ENCODE measurements around the gene CCDC8. TPM values are rescaled to one million over a fixed set of nuclear protein-coding genes. Genes with fewer than 3 reads are reported as not detected.
"Not testable (repeated sequence)": the region's sequence is repeated elsewhere in the genome, so short reads cannot be mapped to it uniquely, and the experiment has no call there.

The CCDC8 gene
- total RNA-seq, 4 donors from 2014 or later = 0.70 to 2.5 (median 0.90) TPM

DNA sequence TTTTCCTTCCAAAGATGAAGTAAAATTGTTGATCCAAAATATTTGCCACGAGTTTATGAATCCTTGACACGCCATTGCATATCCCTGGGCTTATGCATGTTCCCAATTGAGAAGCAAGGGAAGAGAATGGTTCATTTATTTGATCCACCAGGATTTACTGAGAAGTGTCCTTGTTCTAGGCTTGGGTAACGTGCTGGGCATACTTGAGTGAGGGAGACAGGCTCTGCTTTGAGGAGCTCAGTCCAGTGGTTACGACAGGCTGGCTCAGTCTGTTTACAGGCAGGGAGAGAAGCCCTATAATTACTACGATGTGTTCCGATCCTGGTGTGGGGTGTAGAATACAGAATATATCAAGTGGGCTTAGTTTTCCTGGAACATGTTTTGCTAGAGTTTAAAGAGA lies 21.6 kb upstream of the CCDC8 start:
- Histone ChIP-seq H3K4me1 (no peaks in the 10 kb centered on the region), H3K27ac (no peak overlapping the region), H3K9me3 (no peaks in the 10 kb centered on the region), H3K4me3 (no peak overlapping the region), H3K27me3 (no peaks in the 10 kb centered on the region), H3K36me3 (no peaks in the 10 kb centered on the region)
- no peak for DNase-seq
- TF ChIP-seq, protein P1, sequence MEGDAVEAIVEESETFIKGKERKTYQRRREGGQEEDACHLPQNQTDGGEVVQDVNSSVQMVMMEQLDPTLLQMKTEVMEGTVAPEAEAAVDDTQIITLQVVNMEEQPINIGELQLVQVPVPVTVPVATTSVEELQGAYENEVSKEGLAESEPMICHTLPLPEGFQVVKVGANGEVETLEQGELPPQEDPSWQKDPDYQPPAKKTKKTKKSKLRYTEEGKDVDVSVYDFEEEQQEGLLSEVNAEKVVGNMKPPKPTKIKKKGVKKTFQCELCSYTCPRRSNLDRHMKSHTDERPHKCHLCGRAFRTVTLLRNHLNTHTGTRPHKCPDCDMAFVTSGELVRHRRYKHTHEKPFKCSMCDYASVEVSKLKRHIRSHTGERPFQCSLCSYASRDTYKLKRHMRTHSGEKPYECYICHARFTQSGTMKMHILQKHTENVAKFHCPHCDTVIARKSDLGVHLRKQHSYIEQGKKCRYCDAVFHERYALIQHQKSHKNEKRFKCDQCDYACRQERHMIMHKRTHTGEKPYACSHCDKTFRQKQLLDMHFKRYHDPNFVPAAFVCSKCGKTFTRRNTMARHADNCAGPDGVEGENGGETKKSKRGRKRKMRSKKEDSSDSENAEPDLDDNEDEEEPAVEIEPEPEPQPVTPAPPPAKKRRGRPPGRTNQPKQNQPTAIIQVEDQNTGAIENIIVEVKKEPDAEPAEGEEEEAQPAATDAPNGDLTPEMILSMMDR (IDR thresholded peaks at IDR 0.05) = no peak
- no peak for TF ChIP-seq POLR2A (IDR thresholded peaks at IDR 0.05)

DNA sequence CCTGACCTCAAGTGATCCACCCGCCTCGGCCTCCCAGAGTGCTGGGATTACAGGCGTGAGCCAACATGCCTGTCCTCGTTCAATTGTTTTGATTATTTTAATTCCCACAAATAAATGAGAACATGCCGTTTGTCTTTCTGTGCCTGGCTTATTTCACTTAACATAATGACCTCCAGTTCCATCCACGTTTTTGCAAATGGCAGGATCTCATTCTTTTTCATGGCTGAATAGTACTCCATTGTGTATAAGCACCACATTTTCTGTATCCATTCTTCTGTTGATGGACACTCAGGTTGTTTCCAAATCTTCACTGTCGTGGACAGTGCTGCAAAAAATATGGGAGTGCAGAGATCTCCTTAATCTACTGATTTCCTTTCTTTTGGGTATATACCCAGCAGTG lies 20.1 kb upstream of the CCDC8 start:
- not testable (repeated sequence) for DNase-seq, H3K4me3 ChIP-seq, H3K27me3 ChIP-seq, H3K4me1 ChIP-seq, H3K9me3 ChIP-seq, H3K27ac ChIP-seq, H3K36me3 ChIP-seq

DNA sequence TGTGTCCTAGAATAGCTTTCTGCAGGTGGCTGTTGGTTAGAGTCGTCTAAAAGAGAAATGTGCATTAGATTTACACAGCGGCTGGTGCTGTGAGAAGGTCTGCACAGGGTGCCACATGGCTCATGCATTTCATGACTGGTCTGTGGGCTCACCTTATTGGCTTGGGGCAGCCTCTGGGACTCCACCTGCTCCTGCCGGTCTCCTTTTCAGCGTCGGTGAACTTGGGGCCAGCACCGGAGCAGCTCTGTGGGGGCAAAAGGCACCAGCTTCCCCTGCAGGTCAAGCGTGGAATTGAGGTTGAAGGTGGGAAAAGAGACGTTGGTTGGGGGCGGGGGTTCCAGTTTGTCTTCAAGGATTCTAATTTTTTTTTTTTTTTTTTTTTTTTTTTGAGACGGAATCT lies 18.5 kb upstream of the CCDC8 start:
- Histone ChIP-seq H3K9me3 (no peaks in the 10 kb centered on the region), H3K27me3 (no peaks in the 10 kb centered on the region), H3K4me1 (peaks cover 0 to 9% (median 6%) of the 10 kb centered on the region in 4 donors), H3K36me3 (no peaks in the 10 kb centered on the region), H3K27ac (no peak overlapping the region), H3K4me3 (no peak overlapping the region)
- no peak for TF ChIP-seq POLR2A (IDR thresholded peaks at IDR 0.05)
- TF ChIP-seq, protein P1 (IDR thresholded peaks at IDR 0.05) = no peak
- DNase-seq = no peak

DNA sequence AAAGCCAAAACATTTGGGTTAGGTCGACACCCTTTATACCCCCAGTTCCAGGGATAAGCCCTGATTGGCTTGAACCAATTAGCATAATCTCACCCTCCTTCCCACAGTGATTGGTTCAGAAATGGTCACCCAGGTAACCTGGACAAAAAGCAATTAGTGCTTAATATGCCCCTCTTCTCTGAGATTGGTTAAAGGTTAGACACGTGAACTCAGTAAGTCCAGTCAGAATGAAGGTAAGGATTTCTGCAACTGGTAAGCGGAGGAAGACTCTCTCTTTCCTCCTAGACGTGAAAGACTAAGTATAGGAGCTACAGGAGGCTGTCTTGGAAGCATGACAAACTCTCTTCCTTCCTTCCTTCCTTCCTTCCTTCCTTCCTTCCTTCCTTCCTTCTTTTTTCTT lies 16.6 kb upstream of the CCDC8 start:
- Histone ChIP-seq H3K4me3 (no peak overlapping the region), H3K9me3 (no peaks in the 10 kb centered on the region), H3K27ac (no peak overlapping the region), H3K4me1 (peaks cover 0 to 9% (median 6%) of the 10 kb centered on the region in 4 donors), H3K36me3 (no peaks in the 10 kb centered on the region), H3K27me3 (no peaks in the 10 kb centered on the region)
- no peak for DNase-seq
- TF ChIP-seq, protein P1 (IDR thresholded peaks at IDR 0.05) = no peak
- TF ChIP-seq POLR2A (IDR thresholded peaks at IDR 0.05) = no peak

DNA sequence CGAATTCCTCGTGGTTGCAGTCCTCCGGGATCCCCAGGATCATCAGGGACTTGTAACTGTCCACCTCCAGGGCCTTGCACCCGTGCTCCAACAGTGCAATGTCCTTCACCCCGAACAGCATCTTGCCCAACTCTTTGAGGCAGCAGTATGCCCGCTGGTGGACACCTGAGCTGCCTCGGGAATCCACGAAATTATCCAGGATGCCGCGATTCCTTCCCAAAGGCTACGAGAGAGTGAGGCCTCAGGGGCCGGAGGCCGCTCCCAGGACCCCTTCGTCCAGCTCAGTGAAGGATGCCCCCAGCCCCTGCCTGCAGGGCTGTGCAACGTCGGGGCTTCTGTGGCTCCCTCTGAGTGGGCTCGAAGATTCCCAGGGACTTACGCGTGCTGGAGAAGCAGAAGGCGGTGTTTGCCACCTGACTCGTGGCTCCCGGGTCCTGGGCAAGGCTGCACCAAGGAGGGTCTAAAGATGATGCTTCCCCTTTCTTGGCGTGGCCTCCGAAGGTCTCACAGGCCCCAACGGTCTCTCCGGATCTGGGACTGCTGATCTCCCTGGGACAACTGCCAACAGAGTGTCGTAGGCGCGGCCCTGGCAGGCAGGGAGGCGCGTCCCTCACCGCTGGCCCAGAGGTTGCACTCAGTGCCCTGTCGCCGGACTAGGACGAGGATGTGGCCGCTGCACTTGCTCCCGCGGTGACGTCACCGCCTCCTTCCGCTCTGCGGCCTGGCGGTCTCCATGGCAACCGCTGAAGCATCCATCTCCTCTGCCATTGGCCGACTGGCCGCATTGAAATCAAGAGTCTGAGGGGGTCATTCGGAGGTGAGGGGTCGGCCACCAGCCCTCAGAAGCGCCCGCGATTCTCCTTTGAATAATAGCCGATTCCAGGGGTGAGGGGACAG lies 15.1 kb upstream of the CCDC8 start, which contains the start of gene PNMA8C:
TSS of gene PNMA8C (minus strand) at position 698 of the 897 bp plus-strand sequence. CDS start at position 121, 577 bp downstream.
- Histone ChIP-seq H3K4me3 (peak within 1 kb of the TSS in 3 of 4 donors; percentile 6 to 34 (median 20)), H3K27me3 (no peaks in the 10 kb centered on the region), H3K36me3 (no peaks in the 10 kb centered on the region), H3K4me1 (peaks cover 0 to 9% (median 6%) of the 10 kb centered on the region in 4 donors), H3K27ac (no peak within 1 kb of the TSS), H3K9me3 (no peaks in the 10 kb centered on the region)
- no peak for TF ChIP-seq POLR2A (IDR thresholded peaks at IDR 0.05)
- TF ChIP-seq, protein P1 (IDR thresholded peaks at IDR 0.05) = no peak
- DNase-seq = peak in 2 of 3 donors; percentile 41 to 74

DNA sequence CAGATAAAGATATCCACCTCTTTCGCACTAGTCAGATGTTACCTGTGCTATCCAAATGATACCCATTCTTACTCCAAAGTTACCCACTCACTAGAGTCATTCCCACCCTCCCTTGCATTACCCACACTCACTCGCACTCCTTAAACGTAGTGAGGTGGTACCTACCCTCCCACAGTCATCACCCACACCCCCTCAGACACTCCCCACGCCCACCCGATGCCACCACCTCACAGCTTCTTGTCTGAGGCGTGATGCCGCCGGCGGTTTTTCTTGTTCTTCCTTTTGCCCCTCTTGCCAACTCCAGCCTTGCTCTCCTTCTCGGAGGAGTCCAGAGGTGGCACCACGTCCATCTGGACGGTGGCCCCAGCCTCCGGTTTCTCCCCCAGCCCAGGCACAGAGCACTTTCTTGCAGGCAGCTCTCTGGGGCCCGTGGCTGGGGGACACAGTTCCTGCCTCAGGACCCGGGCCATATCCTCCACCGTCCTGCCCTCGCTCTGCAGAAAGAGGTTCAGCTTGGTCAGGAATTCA lies 14.2 kb upstream of the CCDC8 start:
- DNase-seq = no peak
- TF ChIP-seq, protein P1 (IDR thresholded peaks at IDR 0.05) = no peak
- TF ChIP-seq POLR2A (IDR thresholded peaks at IDR 0.05) = no peak
- no peak overlapping the region for H3K27ac ChIP-seq
- H3K27me3 ChIP-seq = no peaks in the 10 kb centered on the region
- H3K4me1 ChIP-seq = peaks cover 0 to 9% (median 6%) of the 10 kb centered on the region in 4 donors
- no peaks in the 10 kb centered on the region for H3K9me3 ChIP-seq
- H3K36me3 ChIP-seq = no peaks in the 10 kb centered on the region
- no peak overlapping the region for H3K4me3 ChIP-seq
